HG02981 (cell line): ENCODE measurements around the gene EFCAB11.
A peak's percentile ranks its signal among the peaks of the same experiment; 100 is the strongest.

Source experiments
- ATAC-seq: cut with Tn5 transposase; IDR thresholded peaks from one replicate; pipeline ENCODE4 v1.9.1; 2021; ENCODE audit warnings: mild to moderate bottlenecking, moderate library complexity; ENCODE audit not compliant: unreplicated experiment

EFCAB11 gene

GRCh38 chr14:89775946-89776345, 178.6 kb downstream of the EFCAB11 start:
- no peak for ATAC-seq

GRCh38 chr14:89775151-89775550, 179.4 kb downstream of the EFCAB11 start:
- ATAC-seq: no peak

GRCh38 chr14:89773644-89774316, 180.8 kb downstream of the EFCAB11 start:
- ATAC-seq: peak; percentile 83

- peak; percentile 23 for ATAC-seq
Observed at GRCh38 chr14:89773151-89773550, 181.4 kb downstream of the EFCAB11 start.

GRCh38 chr14:89771251-89771650, 183.3 kb downstream of the EFCAB11 start:
- ATAC-seq: no peak

GRCh38 chr14:89767861-89768268, 186.7 kb downstream of the EFCAB11 start:
- ATAC-seq: peak; percentile 88

GRCh38 chr14:89767131-89767530, 187.4 kb downstream of the EFCAB11 start:
- no peak for ATAC-seq

GRCh38 chr14:89765346-89765745, 189.2 kb downstream of the EFCAB11 start:
- no peak for ATAC-seq

GRCh38 chr14:89760086-89760485, 194.4 kb downstream of the EFCAB11 start:
- no peak for ATAC-seq

GRCh38 chr14:89757313-89757939, 197.1 kb downstream of the EFCAB11 start:
- no peak for ATAC-seq

GRCh38 chr14:89755816-89756215, 198.7 kb downstream of the EFCAB11 start:
- no peak for ATAC-seq

GRCh38 chr14:89753828-89754412, 200.6 kb downstream of the EFCAB11 start:
- ATAC-seq: no peak

- ATAC-seq: no peak
Observed at GRCh38 chr14:89750908-89751392, 203.6 kb downstream of the EFCAB11 start.

GRCh38 chr14:89750281-89750755, 204.2 kb downstream of the EFCAB11 start:
- ATAC-seq: no peak

- ATAC-seq: no peak
Observed at GRCh38 chr14:89748004-89748403, 206.5 kb downstream of the EFCAB11 start.

GRCh38 chr14:89747126-89747525, 207.4 kb downstream of the EFCAB11 start:
- no peak for ATAC-seq

- no peak for ATAC-seq
Observed at GRCh38 chr14:89746654-89747053, 207.9 kb downstream of the EFCAB11 start.

- no peak for ATAC-seq
Observed at GRCh38 chr14:89746135-89746534, 208.4 kb downstream of the EFCAB11 start.
